Activated CD4-positive, CD25-positive, alpha-beta regulatory T cell treated with anti-CD3 and anti-CD28 coated beads, Interleukin-2, amount 50 U/mL, for 72 hours (primary cell): ENCODE measurements around the gene MLF2.
"Not testable (repeated sequence)": the region's sequence is repeated elsewhere in the genome, so short reads cannot be mapped to it uniquely, and the experiment has no call there.

Experiments used
- DNase-seq: peaks from one replicate; pipeline ENCODE4 v3.0.0; 2021

Gene MLF2

DNA sequence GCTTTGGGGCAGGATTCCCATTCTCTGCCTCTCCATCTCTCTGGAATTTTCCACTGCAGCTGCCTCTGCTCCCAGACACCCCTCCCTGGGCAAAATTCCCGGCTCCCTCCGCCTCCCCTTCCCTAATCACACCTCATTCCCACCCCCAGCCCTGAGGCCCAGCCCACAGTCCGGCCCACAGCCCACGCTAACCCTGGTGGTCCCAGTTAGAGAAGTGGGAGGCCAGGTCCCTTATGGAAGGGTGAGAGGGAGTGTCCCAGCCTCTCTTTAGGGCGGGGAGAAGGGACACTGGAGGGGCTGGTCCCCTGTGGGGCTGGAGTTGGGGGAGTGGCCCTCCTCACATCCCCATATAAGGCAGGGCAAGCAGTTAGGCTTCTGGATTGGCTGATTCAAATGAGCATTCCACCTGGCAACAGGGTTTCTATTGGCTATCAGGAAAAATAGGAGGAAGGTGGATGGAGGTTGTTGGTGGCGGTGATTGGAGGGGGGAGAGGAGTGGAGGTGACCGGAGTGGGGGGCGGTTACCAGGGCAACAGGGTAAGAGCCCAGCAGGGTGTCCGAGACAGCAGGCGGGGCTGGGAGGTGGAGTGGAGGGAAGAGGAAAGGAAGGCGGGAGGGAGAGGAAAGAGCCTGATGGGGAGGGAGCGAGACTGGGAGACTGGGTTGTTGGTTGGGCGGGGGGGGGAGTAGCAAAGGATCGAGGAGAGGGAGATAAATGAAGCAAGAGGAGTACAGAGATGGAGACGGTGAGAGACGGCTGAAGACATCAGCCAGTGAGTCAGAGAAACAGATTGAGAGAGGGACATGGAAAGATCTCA, 11.3 kb upstream of the MLF2 start:
- no peak for DNase-seq

GRCh38 chr12:6763380-6763779, 10.4 kb upstream of the MLF2 start:
- no peak for DNase-seq

DNA sequence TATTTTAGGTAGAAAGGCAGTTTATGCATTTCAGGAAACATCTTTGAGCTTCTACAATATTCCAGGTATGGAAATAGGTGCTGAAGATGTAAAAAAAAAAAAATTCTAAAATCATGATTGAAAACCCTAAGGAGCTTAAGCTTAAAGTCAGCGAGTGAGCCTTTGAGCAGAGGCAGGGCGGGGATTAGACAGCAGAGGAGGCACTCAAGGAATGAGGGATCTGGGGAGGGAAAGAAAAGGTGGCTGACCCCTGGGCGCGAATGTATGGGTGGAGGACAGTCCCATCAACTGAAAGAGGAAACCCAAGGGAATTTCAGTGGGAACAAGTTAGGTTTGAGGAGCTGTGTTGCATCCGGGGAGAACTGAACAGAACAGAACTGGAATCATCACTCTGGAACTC, 6.8 kb upstream of the MLF2 start:
- no peak for DNase-seq

- no peak for DNase-seq
Observed at GRCh38 chr12:6758506-6759095, 5.7 kb upstream of the MLF2 start.

- no peak for DNase-seq
Observed at GRCh38 chr12:6757028-6757690, 4.2 kb upstream of the MLF2 start.

GRCh38 chr12:6754411-6754810, 1.5 kb upstream of the MLF2 start:
- no peak for DNase-seq

DNA sequence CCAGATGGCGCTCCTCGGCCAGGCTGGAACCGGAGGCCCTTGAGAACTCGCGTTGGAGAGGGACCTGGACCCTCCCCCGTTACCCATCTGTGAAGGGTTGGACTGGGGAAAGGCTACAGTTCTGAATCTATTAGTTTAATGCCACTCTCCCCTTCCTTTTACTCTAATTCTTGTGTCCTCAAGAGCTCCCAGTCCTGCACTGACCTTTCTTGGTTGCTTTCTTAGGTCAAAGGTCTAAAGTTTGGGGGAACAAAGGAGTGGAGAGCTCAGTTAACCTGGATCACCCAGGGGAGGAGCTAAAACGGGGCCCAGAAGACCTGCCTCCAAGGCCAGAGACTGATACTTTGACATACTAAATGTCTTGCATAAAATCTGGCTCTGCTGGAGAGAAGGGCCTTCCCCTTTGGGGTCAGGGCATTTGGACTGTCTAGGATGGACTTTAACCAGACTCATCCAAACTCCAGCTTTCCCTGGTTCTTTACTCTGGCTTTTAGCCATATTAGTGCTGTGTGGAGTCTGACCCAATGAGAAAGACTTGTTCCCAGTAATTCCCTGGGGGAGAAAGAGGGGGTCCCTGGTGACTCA, 923 bp upstream of the MLF2 start:
- DNase-seq: no peak

DNA sequence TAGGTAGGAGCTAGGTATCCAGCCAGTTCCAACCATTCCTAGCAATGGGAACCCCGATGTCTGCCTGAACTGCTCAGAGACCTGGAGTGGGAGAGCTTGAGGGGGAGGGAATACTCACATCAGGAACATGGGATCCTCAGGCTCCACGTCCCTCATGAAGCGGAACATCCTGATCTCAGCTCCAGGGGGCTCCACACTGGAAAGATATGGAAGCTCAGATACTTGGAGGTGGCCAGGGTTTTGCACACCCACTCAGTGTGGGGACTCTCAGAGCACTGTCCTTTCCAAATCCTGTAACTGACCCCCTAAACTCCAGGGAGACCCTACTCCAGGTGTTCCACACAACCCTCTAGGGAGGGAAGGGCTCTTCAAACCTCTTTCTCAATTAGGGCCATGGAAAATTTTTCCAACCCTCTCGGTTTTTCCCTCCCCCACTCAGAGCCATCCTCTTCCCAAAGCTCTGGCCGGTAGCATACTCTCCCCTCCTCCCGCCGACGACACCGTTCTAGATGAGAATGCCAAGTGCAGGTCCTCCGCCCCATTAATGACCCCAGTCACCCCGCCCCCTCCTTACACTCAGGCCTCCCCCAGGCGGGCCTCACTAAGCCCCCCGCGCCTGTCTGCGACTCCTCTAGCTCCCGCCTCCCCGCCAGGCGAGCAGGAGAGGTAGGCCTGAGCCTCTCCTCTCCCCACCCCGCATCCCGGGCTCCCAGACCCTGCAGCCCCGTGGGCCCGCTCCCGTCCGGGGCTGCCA, 597 bp downstream of the MLF2 start:
- no peak for DNase-seq

DNA sequence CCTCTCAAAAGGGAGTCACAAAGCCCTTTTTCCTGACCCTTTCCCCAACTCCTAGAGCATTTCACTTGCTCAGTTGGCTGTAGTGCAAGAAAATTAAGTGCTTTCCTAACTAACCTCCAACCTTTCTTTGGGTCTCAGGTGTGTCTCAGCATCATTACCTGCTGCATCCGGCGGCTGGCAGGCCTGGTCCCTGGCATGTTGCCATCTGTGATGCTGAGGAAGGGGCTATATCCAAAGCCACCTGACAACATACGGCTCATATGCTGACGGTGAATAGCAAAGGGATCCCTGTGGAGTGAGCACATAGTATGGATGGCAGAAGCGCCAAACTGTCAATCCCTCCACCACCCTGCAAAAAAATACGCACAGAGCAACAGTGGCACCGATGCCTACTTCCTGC, 1.2 kb downstream of the MLF2 start:
- DNase-seq: no peak

DNA sequence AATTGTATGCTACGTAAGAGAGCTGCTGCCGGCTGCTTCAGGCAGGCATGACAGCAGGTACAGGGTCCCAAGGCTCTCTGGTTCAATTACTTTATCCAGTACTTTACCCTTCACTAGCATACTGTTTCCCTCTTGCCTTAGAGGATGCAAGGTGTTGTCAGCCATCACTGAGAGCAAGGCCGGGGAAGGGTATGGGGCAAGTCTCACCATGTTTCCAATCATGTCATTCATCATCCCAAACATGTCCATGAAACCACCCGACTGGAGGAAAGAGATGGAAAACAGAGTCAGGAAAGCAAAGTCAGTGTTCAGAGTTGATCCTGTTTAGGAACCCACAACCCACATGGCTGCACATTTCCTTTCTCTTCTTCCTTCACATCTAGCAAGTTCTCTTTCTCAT, 2.4 kb downstream of the MLF2 start:
- DNase-seq: no peak

DNA sequence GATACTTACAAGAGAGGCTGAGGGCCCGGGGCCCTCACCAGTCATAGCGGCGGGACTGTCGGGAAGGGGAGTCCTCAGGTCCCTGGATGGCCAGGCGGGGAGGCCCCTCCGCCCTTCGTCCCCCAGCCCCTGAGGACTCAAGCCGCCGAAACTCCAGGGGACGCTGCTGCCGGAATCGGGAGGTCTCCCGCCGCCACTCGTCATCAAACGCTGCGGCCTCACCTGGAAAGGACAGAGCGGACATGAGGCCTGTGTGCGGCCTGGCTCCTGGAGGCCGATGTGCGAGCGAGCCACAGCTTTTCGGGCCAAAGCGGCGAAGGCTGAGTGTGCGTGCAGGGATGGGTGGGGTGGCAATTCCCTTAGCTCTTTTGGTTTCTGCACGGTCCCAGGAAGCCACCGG, 4.2 kb downstream of the MLF2 start:
- DNase-seq: no peak

GRCh38 chr12:6747216-6747615, 5.7 kb downstream of the MLF2 start:
- no peak for DNase-seq

DNA sequence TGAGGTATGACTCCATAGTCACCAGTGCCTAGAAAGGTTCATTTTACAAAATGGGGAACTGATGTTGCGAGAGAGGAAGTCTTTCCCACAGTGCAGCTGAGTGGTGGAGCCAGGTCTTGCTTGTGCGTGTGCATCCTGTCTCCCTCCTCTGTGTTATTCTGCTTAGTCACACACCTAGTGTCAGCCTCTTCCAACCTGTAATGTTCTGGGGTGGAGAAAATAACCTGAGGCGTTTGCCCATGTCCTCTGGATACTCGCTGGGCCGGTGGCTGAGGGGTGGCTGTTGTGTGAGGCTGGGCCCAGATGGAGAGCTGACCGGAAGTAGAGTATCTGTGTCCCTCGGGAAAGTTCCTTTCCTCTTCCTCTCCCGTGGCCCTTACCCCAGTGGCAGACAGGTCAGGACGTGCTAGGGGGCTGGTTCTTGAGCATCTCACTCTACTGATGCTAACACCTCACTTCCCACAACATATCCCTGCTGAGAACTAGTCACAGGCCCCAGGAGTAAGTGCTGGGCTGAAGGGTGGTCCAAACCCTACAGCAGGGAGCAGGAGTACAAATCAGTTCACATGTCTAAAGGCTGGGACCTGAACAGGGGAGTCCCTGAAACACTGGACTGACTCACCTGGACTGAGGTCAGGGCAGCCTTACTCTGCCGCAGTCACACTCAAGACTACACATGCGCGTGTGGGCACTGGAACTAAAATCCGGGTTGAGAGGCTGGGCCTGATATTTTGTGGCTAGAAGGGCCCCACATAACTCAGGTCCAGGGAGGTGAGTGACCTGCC, 7.0 kb downstream of the MLF2 start:
- DNase-seq: no peak

- DNase-seq: not testable (repeated sequence)
Observed at GRCh38 chr12:6743300-6743699, 9.6 kb downstream of the MLF2 start.

- DNase-seq: no peak
Observed at GRCh38 chr12:6742834-6743233, 10.1 kb downstream of the MLF2 start.

DNA sequence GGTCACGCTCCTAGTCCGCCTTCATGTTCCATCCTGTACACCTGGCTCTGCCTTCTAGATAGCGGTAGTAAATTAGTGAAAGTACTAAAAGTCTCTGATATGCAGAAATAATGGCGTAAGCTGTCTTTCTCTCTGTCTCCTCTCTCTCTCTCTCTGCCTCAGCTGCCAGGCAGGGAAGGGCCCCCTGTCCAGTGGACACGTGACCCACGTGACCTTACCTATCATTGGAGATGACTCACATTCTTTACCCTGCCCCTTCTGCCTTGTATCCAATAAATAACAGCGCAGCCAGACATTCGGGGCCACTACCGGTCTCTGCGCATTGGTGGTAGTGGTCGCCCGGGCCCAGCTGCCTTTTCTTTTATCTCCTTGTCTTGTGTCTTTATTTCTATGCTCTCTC, 10.9 kb downstream of the MLF2 start:
- not testable (repeated sequence) for DNase-seq

DNA sequence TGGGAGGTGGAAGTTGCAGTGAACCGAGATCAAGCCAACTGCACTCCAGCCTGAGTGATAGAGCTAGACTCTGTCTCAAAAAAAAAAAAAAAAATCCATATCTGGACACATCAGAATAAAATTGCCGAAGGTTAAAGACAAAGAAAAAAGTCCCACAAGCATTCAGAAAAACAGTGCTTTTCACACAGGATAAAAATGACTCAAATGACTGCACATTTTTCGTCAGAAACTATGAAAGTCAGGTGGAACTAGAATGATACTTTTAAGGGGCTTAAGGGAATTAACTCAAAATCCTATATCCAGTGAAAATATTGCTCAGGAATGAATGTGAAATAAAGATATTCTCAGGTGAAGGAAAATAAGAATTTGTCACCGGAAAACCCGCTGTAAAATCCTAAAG, 16.2 kb downstream of the MLF2 start:
- no peak for DNase-seq

DNA sequence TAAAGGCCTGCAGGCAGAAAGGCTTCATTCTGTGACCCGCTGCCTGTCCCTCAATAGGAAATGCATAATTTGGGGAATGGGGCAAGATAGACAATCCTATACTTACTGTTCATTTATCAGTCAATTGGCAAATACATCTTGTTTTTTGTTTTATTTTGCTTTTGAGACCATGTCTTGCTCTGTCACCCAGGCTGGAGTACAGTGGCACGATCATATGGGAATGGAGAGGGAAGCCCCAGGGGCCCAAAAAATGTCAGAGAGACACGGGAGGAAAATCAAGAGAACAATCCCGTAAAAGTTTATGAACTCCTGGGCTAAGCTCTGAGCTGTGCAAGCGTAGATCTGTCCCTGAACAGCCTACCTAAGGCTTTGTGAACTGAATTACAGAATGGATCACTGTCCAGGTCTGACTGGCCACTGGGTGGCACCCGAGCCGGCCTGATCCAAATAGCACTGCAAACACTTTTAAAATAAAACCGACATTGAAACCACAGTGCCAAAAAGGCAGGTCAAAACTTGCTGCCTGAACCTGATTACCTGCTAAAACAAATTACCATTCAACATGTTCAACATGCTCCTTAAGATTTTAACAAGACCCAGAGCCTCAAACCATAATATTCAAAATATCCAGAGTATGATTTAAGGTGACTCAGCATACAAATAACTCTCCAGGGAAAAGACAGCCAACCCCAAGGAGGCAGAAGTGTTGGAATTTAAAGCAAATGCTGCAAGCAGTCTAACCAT, 17.3 kb downstream of the MLF2 start:
- DNase-seq: no peak

DNA sequence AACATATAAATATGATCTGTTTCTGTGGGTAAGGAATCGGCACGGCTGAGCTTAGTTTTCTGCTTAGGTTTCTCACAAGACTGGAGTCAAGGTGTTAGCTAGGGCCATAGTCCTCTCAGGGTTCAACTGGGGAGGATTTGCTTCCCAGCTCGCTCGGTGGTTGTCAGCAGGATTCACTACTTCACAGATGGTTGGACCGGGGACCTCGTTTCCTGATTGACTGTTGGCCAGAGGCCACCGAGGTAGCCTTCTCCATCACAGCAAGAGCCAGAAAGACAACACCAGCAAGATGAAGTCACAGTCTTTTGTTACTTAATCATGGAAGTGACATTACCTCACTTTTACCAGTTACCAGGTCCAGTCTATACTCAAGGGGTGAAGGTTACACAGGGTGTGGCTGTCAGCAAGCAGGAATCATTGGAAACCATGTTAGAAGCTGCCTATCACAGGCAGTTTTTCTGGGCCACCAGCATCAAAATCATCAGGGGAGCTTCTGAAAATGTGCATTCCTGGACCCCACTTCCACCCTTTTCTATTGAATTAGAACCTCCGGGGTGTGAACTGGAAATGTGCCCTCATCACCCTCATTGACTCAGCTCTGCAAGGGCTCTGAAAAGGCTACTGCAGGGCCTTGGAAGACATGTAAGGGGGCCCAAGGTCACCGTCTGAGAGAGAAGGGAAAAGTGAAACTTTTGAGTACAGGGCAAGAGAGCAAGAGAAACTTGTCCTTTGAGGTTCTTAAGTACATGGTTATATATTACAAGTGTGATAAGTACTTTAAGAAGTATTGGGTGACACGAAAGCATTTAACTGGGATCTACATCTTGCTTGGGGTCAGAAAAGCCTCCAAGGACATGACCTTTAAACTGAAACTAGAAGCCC, 18.2 kb downstream of the MLF2 start:
- DNase-seq: no peak

DNA sequence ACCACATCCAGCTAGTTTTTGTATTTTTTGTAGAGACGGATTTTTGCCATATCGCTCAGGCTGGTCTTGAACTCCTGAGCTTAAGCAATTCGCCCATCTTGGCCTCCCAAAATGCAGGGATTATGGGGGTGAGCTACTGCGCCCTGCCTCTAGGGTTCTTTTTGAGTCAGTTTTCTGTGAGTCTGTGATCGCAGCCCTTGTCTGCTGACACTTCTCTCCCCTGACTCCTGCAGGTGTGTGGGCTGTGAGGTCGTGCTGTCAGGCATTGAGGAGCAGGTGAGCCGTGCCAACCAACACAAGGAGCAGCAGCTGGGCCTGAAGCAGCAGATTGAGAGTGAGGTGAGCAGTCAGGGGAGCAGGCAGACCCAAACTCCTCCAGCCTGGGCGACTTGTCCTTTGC, 22.8 kb downstream of the MLF2 start:
- DNase-seq: no peak

- no peak for DNase-seq
Observed at GRCh38 chr12:6729186-6729585, 23.8 kb downstream of the MLF2 start.
